HEK293 (cell line): ENCODE results near the gene CHMP6.

ENCODE experiments used
- CTCF ChIA-PET: fragments of 350-600 bp; formaldehyde crosslinking; extraction: SDS; loops from one replicate; lab custom pipeline; 2021; ENCODE audit warnings: antibody characterized with exemption; lab: Yijun Ruan, JAX
- POLR2A ChIA-PET: fragments of 300-600 bp; formaldehyde crosslinking; extraction: SDS; loops from one replicate; lab custom pipeline; 2020; ENCODE audit warnings: antibody characterized with exemption, inconsistent platforms; lab: Yijun Ruan, JAX
- H3K27ac ChIP-seq: fragments of 200-500 bp; sonication (Bioruptor generic); 2 replicates; pipeline ENCODE4 v1.5.1; 2014; ENCODE audit warnings: low read depth, low read length, control low read depth, inconsistent platforms; ENCODE audit errors: extremely low read depth
- H3K36me3 ChIP-seq, 2 experiments: fragments of 200-500 bp in 1 of 2; sonication (Bioruptor generic) in 1 of 2; 1 replicate in 1 of 2; 2 replicates in 1 of 2; pipeline ENCODE4 v1.5.1; 2014 to 2017; ENCODE audit warnings: inconsistent platforms in 2 of 2, low read length in 2 of 2; ENCODE audit not compliant: control insufficient read depth in 2 of 2, insufficient read depth in 1 of 2
- H3K4me1 ChIP-seq: fragments of 200-500 bp; sonication (Bioruptor generic); 2 replicates; pipeline ENCODE4 v1.5.1; 2014; ENCODE audit warnings: mild to moderate bottlenecking, low read length, inconsistent platforms; ENCODE audit not compliant: control insufficient read depth, insufficient read depth
- H3K4me3 ChIP-seq: 2 replicates; pipeline ENCODE4 v1.5.1; 2011; ENCODE audit warnings: low read depth, mild to moderate bottlenecking, control low read depth, low read length, moderate library complexity
- H3K9me3 ChIP-seq: fragments of 200-500 bp; sonication (Bioruptor generic); 2 replicates; pipeline ENCODE4 v1.5.1; 2014; ENCODE audit warnings: low read depth, low read length, inconsistent platforms; ENCODE audit not compliant: control insufficient read depth, insufficient read depth
- AEBP2 ChIP-seq: fragments of 450-650 bp; formaldehyde crosslinking; IDR thresholded peaks from 2 replicates; pipeline ENCODE4 v1.5.1; 2016; ENCODE audit warnings: missing biosample characterization, missing genetic modification characterization, borderline replicate concordance
- EGR2 ChIP-seq: fragments of 450-650 bp; formaldehyde crosslinking; IDR thresholded peaks from 2 replicates; pipeline ENCODE4 v1.5.1; 2016; ENCODE audit warnings: low read depth, missing biosample characterization, missing genetic modification characterization
- GLI2 ChIP-seq: fragments of 450-650 bp; formaldehyde crosslinking; IDR thresholded peaks from 2 replicates; pipeline ENCODE4; 2017; ENCODE audit warnings: missing biosample characterization, missing genetic modification characterization, low read depth, borderline replicate concordance
- GLIS1 ChIP-seq: fragments of 450-650 bp; formaldehyde crosslinking; IDR thresholded peaks from 2 replicates; pipeline ENCODE4 v1.5.1; 2016; ENCODE audit warnings: missing biosample characterization, missing genetic modification characterization
- KLF16 ChIP-seq: fragments of 450-650 bp; formaldehyde crosslinking; IDR thresholded peaks from 2 replicates; pipeline ENCODE4 v1.5.1; 2017; ENCODE audit warnings: missing biosample characterization, missing genetic modification characterization
- KLF9 ChIP-seq: fragments of 450-650 bp; formaldehyde crosslinking; IDR thresholded peaks from 2 replicates; pipeline ENCODE4 v1.5.1; 2016; ENCODE audit warnings: missing biosample characterization, missing genetic modification characterization, low read depth
- MZF1 ChIP-seq: fragments of 450-650 bp; formaldehyde crosslinking; IDR thresholded peaks from 2 replicates; pipeline ENCODE4 v1.5.1; 2017; ENCODE audit warnings: missing biosample characterization, missing genetic modification characterization, borderline replicate concordance
- TRIM28 ChIP-seq: IDR thresholded peaks from 2 replicates; pipeline ENCODE4 v1.6.1; 2011; ENCODE audit warnings: low read length, control low read depth, borderline replicate concordance
- WT1 ChIP-seq: fragments of 450-650 bp; formaldehyde crosslinking; IDR thresholded peaks from 2 replicates; pipeline ENCODE4 v1.5.1; 2016; ENCODE audit warnings: missing biosample characterization, missing genetic modification characterization
- ZBTB17 ChIP-seq: fragments of 450-650 bp; formaldehyde crosslinking; IDR thresholded peaks from 2 replicates; pipeline ENCODE4 v1.5.1; 2016; ENCODE audit warnings: missing biosample characterization, missing genetic modification characterization
- ZBTB7A ChIP-seq: fragments of 450-650 bp; formaldehyde crosslinking; IDR thresholded peaks from 2 replicates; pipeline ENCODE4 v1.5.1; 2016; ENCODE audit warnings: low read depth, missing biosample characterization, missing genetic modification characterization
- ZFHX2 ChIP-seq: fragments of 450-650 bp; formaldehyde crosslinking; conservative IDR thresholded peaks from 2 replicates; pipeline ENCODE4 v1.5.1; 2016; ENCODE audit warnings: missing biosample characterization, missing genetic modification characterization
- ZIC2 ChIP-seq: fragments of 450-650 bp; formaldehyde crosslinking; IDR thresholded peaks from 2 replicates; pipeline ENCODE4 v1.5.1; 2016; ENCODE audit warnings: missing biosample characterization, missing genetic modification characterization
- ZNF138 ChIP-seq: fragments of 450-650 bp; formaldehyde crosslinking; IDR thresholded peaks from 2 replicates; pipeline ENCODE4 v1.5.1; 2016; ENCODE audit warnings: missing biosample characterization, missing genetic modification characterization, borderline replicate concordance
- ZNF146 ChIP-seq: fragments of 450-650 bp; formaldehyde crosslinking; IDR thresholded peaks from 2 replicates; pipeline ENCODE4 v1.5.1; 2016; ENCODE audit warnings: missing biosample characterization, missing genetic modification characterization
- ZNF157 ChIP-seq: fragments of 450-650 bp; formaldehyde crosslinking; IDR thresholded peaks from 2 replicates; pipeline ENCODE4 v1.5.1; 2016; ENCODE audit warnings: missing biosample characterization, missing genetic modification characterization
- ZNF18 ChIP-seq: fragments of 450-650 bp; formaldehyde crosslinking; IDR thresholded peaks from 2 replicates; pipeline ENCODE4 v1.5.1; 2016; ENCODE audit warnings: missing biosample characterization, missing genetic modification characterization
- ZNF239 ChIP-seq: fragments of 450-650 bp; formaldehyde crosslinking; IDR thresholded peaks from 2 replicates; pipeline ENCODE4 v1.5.1; 2016; ENCODE audit warnings: missing biosample characterization, missing genetic modification characterization
- ZNF280C ChIP-seq: fragments of 450-650 bp; formaldehyde crosslinking; IDR thresholded peaks from 2 replicates; pipeline ENCODE4 v1.5.1; 2016; ENCODE audit warnings: missing biosample characterization, missing genetic modification characterization
- ZNF335 ChIP-seq: fragments of 450-650 bp; formaldehyde crosslinking; conservative IDR thresholded peaks from 2 replicates; pipeline ENCODE4 v1.5.1; 2016; ENCODE audit warnings: missing biosample characterization, missing genetic modification characterization
- ZNF394 ChIP-seq: fragments of 450-650 bp; formaldehyde crosslinking; IDR thresholded peaks from 2 replicates; pipeline ENCODE4 v1.5.1; 2016; ENCODE audit warnings: missing biosample characterization, missing genetic modification characterization, mild to moderate bottlenecking, moderate library complexity, borderline replicate concordance
- ZNF423 ChIP-seq: fragments of 450-650 bp; formaldehyde crosslinking; IDR thresholded peaks from 2 replicates; pipeline ENCODE4 v1.5.1; 2016; ENCODE audit warnings: missing biosample characterization, missing genetic modification characterization
- ZNF48 ChIP-seq: fragments of 450-650 bp; formaldehyde crosslinking; IDR thresholded peaks from 2 replicates; pipeline ENCODE4 v1.5.1; 2016; ENCODE audit warnings: missing biosample characterization, missing genetic modification characterization
- ZNF624 ChIP-seq: fragments of 450-650 bp; formaldehyde crosslinking; IDR thresholded peaks from 2 replicates; pipeline ENCODE4 v1.5.1; 2017; ENCODE audit warnings: missing biosample characterization, missing genetic modification characterization
- ZNF658 ChIP-seq: fragments of 450-650 bp; formaldehyde crosslinking; IDR thresholded peaks from 2 replicates; pipeline ENCODE4; 2016; ENCODE audit warnings: missing biosample characterization, missing genetic modification characterization
- ZNF76 ChIP-seq: fragments of 450-650 bp; formaldehyde crosslinking; IDR thresholded peaks from 2 replicates; pipeline ENCODE4; 2016; ENCODE audit warnings: low read depth, missing biosample characterization, missing genetic modification characterization, borderline replicate concordance
- TF ChIP-seq, protein P1 (sequence below): fragments of 450-650 bp; formaldehyde crosslinking; IDR thresholded peaks from 2 replicates; pipeline ENCODE4 v1.5.1; 2016; ENCODE audit warnings: missing biosample characterization, missing genetic modification characterization

CHMP6 gene

GRCh38 chr17:81021531-81022343 is 30.1 kb downstream of the CHMP6 start:
- POLR2A ChIA-PET: interaction anchor here (0.7 kb wide), 1 partner anchor 10 kb away, joined by 3 read pairs; no protein-coding TSS in a partner anchor
- no peaks in the 10 kb centered on the region for H3K36me3 ChIP-seq
- TF ChIP-seq ZNF18 (no peak), GLIS1 (tag by site-specific recombination) (peak; percentile 69), ZNF394 (tag by site-specific recombination) (no peak), ZNF658 (tag by site-specific recombination) (no peak), ZBTB7A (tag by site-specific recombination) (no peak), ZNF157 (no peak), ZNF624 (tag by site-specific recombination) (no peak), ZNF76 (tag by site-specific recombination) (no peak), GLI2 (tag by site-specific recombination) (no peak), ZNF239 (tag by site-specific recombination) (no peak), ZNF138 (tag by site-specific recombination) (no peak), KLF9 (tag by site-specific recombination) (no peak), AEBP2 (tag by site-specific recombination) (no peak), MZF1 (tag by site-specific recombination) (no peak), ZNF48 (tag by site-specific recombination) (no peak), TRIM28 (no peak), ZNF423 (tag by site-specific recombination) (no peak), ZNF335 (tag by site-specific recombination) (peak; percentile 62), ZBTB17 (tag by site-specific recombination) (0 out of 2 replicates have a peak, but pooled peaks have one; percentile 24), ZIC2 (tag by site-specific recombination) (peak; percentile 60), ZNF146 (no peak), ZNF280C (tag by site-specific recombination) (no peak), WT1 (tag by site-specific recombination) (no peak), EGR2 (tag by site-specific recombination) (peak; percentile 31; the same call in 1 of the 2 replicates), ZFHX2 (tag by site-specific recombination) (peak; percentile 80), KLF16 (no peak)
- TF ChIP-seq, protein P1, sequence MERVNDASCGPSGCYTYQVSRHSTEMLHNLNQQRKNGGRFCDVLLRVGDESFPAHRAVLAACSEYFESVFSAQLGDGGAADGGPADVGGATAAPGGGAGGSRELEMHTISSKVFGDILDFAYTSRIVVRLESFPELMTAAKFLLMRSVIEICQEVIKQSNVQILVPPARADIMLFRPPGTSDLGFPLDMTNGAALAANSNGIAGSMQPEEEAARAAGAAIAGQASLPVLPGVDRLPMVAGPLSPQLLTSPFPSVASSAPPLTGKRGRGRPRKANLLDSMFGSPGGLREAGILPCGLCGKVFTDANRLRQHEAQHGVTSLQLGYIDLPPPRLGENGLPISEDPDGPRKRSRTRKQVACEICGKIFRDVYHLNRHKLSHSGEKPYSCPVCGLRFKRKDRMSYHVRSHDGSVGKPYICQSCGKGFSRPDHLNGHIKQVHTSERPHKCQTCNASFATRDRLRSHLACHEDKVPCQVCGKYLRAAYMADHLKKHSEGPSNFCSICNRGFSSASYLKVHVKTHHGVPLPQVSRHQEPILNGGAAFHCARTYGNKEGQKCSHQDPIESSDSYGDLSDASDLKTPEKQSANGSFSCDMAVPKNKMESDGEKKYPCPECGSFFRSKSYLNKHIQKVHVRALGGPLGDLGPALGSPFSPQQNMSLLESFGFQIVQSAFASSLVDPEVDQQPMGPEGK (tag by site-specific recombination): no peak
- TF ChIP-seq, all 188 proteins: peak for 6
- Histone ChIP-seq H3K27ac (no peak overlapping the region), H3K9me3 (no peaks in the 10 kb centered on the region), H3K4me3 (no peak overlapping the region), H3K4me1 (no peaks in the 10 kb centered on the region)
- CTCF ChIA-PET: interaction anchor here (0.6 to 5.7 kb wide), 8 partner anchors 9 to 250 kb away, joined by 3 to 109 read pairs (median 4); partner anchors contain the start of gene BAIAP2
